GM23338 (cell line): ENCODE results near the gene DDB1. TPM values are rescaled to one million over a fixed set of nuclear protein-coding genes. Genes with fewer than 3 reads are reported as not detected.

Experiments
- ATAC-seq: fragments of 200-7000 bp; cut with Tn5 transposase; 3 replicates; pipeline ENCODE4 v1.9.1; 2020
- DNase-seq: peaks from one replicate; pipeline ENCODE4 v3.0.0-alpha.2; 2015; ENCODE audit warnings: low spot score
- H2AFZ ChIP-seq: fragments of 200-600 bp; sonication (generic); 2 replicates; pipeline ENCODE4 v1.8.0; 2016; ENCODE audit warnings: antibody characterized with exemption, mild to moderate bottlenecking, moderate library complexity
- H3F3A ChIP-seq: fragments of 200-600 bp; sonication (generic); replicated peaks from 2 replicates; pipeline ENCODE4 v1.8.0; 2017; ENCODE audit warnings: antibody characterized with exemption, mixed run types, low read depth
- H3K27ac ChIP-seq: fragments of 200-600 bp; sonication (generic); 2 replicates; pipeline ENCODE4 v1.6.1; 2016; ENCODE audit warnings: low read depth
- H3K27me3 ChIP-seq: fragments of 200-600 bp; sonication (generic); 2 replicates; pipeline ENCODE4 v1.8.0; 2016; ENCODE audit warnings: mild to moderate bottlenecking, mixed run types, moderate library complexity; ENCODE audit not compliant: insufficient read depth
- H3K36me3 ChIP-seq: fragments of 200-600 bp; sonication (generic); 2 replicates; pipeline ENCODE4 v1.8.0; 2016; ENCODE audit warnings: mild to moderate bottlenecking; ENCODE audit not compliant: insufficient read depth
- H3K4me1 ChIP-seq: fragments of 200-600 bp; sonication (generic); 2 replicates; pipeline ENCODE4 v1.8.0; 2016; ENCODE audit warnings: mild to moderate bottlenecking, moderate library complexity; ENCODE audit not compliant: insufficient read depth
- H3K4me2 ChIP-seq: fragments of 200-600 bp; sonication (generic); 2 replicates; pipeline ENCODE4 v1.7.1; 2017; ENCODE audit warnings: mixed run types
- H3K4me3 ChIP-seq: fragments of 200-600 bp; sonication (generic); 2 replicates; pipeline ENCODE4 v1.6.1; 2016; ENCODE audit warnings: mixed run types
- H3K79me2 ChIP-seq: fragments of 200-600 bp; sonication (generic); replicated peaks from 2 replicates; pipeline ENCODE4 v1.8.0; 2017; ENCODE audit warnings: mild to moderate bottlenecking; ENCODE audit not compliant: insufficient read depth
- H3K9me2 ChIP-seq: fragments of 200-600 bp; sonication (generic); 2 replicates; pipeline ENCODE4 v1.8.0; 2017; ENCODE audit not compliant: insufficient read depth
- H4K20me1 ChIP-seq: fragments of 200-600 bp; sonication (generic); replicated peaks from 2 replicates; pipeline ENCODE4 v1.8.0; 2017; ENCODE audit warnings: mild to moderate bottlenecking; ENCODE audit not compliant: insufficient read depth
- H3K27ac Mint-ChIP-seq: 2 replicates; pipeline ENCODE4 v1.8.0; 2020; ENCODE audit warnings: inconsistent platforms, mild to moderate bottlenecking, moderate library complexity, mixed read lengths
- H3K27me3 Mint-ChIP-seq: 3 replicates; pipeline ENCODE4 v1.8.0; 2022; ENCODE audit warnings: low read depth, mild to moderate bottlenecking, moderate library complexity, mixed read lengths, inconsistent platforms; ENCODE audit not compliant: insufficient read depth, poor library complexity
- H3K36me3 Mint-ChIP-seq: 3 replicates; pipeline ENCODE4 v1.8.0; 2021; ENCODE audit warnings: low read depth, mild to moderate bottlenecking, inconsistent platforms, moderate library complexity, mixed read lengths
- H3K4me1 Mint-ChIP-seq: 3 replicates; pipeline ENCODE4 v1.8.0; 2020; ENCODE audit warnings: mild to moderate bottlenecking, inconsistent platforms, mixed read lengths
- H3K4me3 Mint-ChIP-seq: 3 replicates; pipeline ENCODE4 v1.8.0; 2021; ENCODE audit warnings: moderate library complexity, mild to moderate bottlenecking, inconsistent platforms, mixed read lengths
- H3K9me3 Mint-ChIP-seq: 3 replicates; pipeline ENCODE4 v1.8.0; 2020; ENCODE audit warnings: moderate library complexity, mild to moderate bottlenecking, inconsistent platforms, mixed read lengths
- EZH2 ChIP-seq: fragments of 200-600 bp; sonication (generic); IDR thresholded peaks from one replicate; pipeline ENCODE4 v1.8.0; 2017; ENCODE audit warnings: antibody characterized with exemption, mild to moderate bottlenecking, low read depth; ENCODE audit not compliant: unreplicated experiment
- JUNB ChIP-seq: IDR thresholded peaks from one replicate; pipeline ENCODE4 v1.6.1; 2016; ENCODE audit warnings: antibody characterized with exemption; ENCODE audit not compliant: unreplicated experiment
- STAT1 ChIP-seq: IDR thresholded peaks from one replicate; pipeline ENCODE4 v1.6.1; 2016; ENCODE audit warnings: antibody characterized with exemption; ENCODE audit not compliant: unreplicated experiment
- ZNF114 ChIP-seq: fragments of 250-450 bp; sonication (Bioruptor Pico); IDR thresholded peaks from 2 replicates; pipeline ENCODE4 v1.5.0; 2020; ENCODE audit warnings: mild to moderate bottlenecking, moderate library complexity
- ZNF331 ChIP-seq: fragments of 250-450 bp; sonication (Bioruptor Pico); IDR thresholded peaks from 2 replicates; pipeline ENCODE4 v1.5.0; 2020; ENCODE audit warnings: low read depth, mild to moderate bottlenecking, moderate library complexity
- polyA plus RNA-seq: library from polyadenylated mRNA; unstranded; fragments of >200 nt; fragmentation: Nextera tagmentation; extraction: Ambion mirVana; gene quantifications from 2 replicates; pipeline ENCODE4 v1.2.1, GENCODE V29; 2016
- total RNA-seq: library from RNA; depleted of rRNA; stranded (reverse); fragments of >200 nt; shearing (Covaris generic); gene quantifications from 2 replicates; pipeline ENCODE4 v1.2.3, GENCODE V29; 2014
- TF ChIP-seq, protein P1 (sequence below), 2 experiments: fragments of 200-600 bp in 1 of 2; sonication (generic) in 1 of 2; conservative IDR thresholded peaks; 2 replicates each; pipeline versions ENCODE4 v1.5.1 to v1.6.1; 2016 to 2017; ENCODE audit warnings: antibody characterized with exemption in 2 of 2, low read depth in 2 of 2, mild to moderate bottlenecking in 2 of 2, moderate library complexity in 1 of 2
- TF ChIP-seq, protein P2 (sequence below): IDR thresholded peaks from 2 replicates; pipeline ENCODE4 v1.6.1; 2016; ENCODE audit warnings: antibody characterized with exemption
- TF ChIP-seq, protein P3 (sequence below): fragments of 250-450 bp; sonication (Bioruptor Pico); IDR thresholded peaks from 2 replicates; pipeline ENCODE4 v1.5.0; 2020; ENCODE audit warnings: mild to moderate bottlenecking, moderate library complexity
- TF ChIP-seq, protein P4 (sequence below): IDR thresholded peaks from one replicate; pipeline ENCODE4 v1.6.1; 2018; ENCODE audit warnings: antibody characterized with exemption; ENCODE audit not compliant: unreplicated experiment

The DDB1 gene
- total and polyA plus RNA-seq, 2 experiments from 2014 or later, result 102 to 282 TPM

DNA sequence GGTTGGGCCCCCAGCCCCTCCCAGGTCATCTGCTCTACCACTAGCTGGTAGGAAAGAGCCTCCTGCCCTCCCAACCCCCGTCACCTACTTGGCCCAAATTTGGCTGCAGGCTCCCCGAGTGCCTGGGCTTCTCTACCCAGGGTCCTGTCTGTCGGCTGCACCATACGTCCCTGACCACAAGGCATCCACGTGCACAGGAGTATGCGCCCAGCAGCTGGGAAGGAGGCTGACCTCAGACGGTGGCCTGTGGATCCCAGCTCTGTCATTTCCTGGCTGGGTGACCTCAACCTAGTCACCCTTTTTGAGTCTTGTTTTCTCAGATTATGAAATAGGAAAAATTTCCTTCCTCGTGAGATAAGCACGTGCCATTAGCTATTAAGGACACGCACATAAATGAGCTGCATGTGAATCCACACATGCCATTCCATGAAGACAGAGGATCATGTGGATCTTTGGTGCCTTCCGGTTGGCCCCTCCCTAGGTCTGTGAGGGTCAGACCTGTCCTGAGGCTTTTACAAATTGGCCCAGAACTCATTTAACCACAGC lies 15.1 kb upstream of the DDB1 start:
- H3K27ac Mint-ChIP-seq, result no peak overlapping the region
- ATAC-seq (peak; percentile 56), DNase-seq (peak; percentile 17)
- no peak overlapping the region for H3K4me3 Mint-ChIP-seq
- no peak overlapping the region for H3K4me2 ChIP-seq
- peaks cover 12% of the 10 kb centered on the region for H3K27me3 Mint-ChIP-seq
- H3K36me3 Mint-ChIP-seq, result peaks cover 16% of the 10 kb centered on the region
- H3K79me2 ChIP-seq, result no peaks in the 10 kb centered on the region
- H3K4me1 Mint-ChIP-seq, result peaks cover 2% of the 10 kb centered on the region; the same call in 2 of the 3 replicates
- H3K4me1 ChIP-seq, result no peaks in the 10 kb centered on the region
- no peak overlapping the region for H3K27ac ChIP-seq
- H4K20me1 ChIP-seq, result no peaks in the 10 kb centered on the region
- no peaks in the 10 kb centered on the region for H3K9me3 Mint-ChIP-seq
- no peaks in the 10 kb centered on the region for H3K27me3 ChIP-seq
- no peaks in the 10 kb centered on the region for H3K9me2 ChIP-seq
- TF ChIP-seq STAT1 (no peak), ZNF331 (CRISPR knock-in tag) (no peak), ZNF114 (no peak), JUNB (no peak), EZH2 (no peak)
- TF ChIP-seq, protein P1, sequence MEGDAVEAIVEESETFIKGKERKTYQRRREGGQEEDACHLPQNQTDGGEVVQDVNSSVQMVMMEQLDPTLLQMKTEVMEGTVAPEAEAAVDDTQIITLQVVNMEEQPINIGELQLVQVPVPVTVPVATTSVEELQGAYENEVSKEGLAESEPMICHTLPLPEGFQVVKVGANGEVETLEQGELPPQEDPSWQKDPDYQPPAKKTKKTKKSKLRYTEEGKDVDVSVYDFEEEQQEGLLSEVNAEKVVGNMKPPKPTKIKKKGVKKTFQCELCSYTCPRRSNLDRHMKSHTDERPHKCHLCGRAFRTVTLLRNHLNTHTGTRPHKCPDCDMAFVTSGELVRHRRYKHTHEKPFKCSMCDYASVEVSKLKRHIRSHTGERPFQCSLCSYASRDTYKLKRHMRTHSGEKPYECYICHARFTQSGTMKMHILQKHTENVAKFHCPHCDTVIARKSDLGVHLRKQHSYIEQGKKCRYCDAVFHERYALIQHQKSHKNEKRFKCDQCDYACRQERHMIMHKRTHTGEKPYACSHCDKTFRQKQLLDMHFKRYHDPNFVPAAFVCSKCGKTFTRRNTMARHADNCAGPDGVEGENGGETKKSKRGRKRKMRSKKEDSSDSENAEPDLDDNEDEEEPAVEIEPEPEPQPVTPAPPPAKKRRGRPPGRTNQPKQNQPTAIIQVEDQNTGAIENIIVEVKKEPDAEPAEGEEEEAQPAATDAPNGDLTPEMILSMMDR (conservative IDR thresholded peaks at IDR 0.05; ENCODE audit: low read depth in 2 of 2), result no peak
- TF ChIP-seq, protein P2, sequence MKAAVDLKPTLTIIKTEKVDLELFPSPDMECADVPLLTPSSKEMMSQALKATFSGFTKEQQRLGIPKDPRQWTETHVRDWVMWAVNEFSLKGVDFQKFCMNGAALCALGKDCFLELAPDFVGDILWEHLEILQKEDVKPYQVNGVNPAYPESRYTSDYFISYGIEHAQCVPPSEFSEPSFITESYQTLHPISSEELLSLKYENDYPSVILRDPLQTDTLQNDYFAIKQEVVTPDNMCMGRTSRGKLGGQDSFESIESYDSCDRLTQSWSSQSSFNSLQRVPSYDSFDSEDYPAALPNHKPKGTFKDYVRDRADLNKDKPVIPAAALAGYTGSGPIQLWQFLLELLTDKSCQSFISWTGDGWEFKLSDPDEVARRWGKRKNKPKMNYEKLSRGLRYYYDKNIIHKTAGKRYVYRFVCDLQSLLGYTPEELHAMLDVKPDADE, result no peak
- TF ChIP-seq, protein P3, sequence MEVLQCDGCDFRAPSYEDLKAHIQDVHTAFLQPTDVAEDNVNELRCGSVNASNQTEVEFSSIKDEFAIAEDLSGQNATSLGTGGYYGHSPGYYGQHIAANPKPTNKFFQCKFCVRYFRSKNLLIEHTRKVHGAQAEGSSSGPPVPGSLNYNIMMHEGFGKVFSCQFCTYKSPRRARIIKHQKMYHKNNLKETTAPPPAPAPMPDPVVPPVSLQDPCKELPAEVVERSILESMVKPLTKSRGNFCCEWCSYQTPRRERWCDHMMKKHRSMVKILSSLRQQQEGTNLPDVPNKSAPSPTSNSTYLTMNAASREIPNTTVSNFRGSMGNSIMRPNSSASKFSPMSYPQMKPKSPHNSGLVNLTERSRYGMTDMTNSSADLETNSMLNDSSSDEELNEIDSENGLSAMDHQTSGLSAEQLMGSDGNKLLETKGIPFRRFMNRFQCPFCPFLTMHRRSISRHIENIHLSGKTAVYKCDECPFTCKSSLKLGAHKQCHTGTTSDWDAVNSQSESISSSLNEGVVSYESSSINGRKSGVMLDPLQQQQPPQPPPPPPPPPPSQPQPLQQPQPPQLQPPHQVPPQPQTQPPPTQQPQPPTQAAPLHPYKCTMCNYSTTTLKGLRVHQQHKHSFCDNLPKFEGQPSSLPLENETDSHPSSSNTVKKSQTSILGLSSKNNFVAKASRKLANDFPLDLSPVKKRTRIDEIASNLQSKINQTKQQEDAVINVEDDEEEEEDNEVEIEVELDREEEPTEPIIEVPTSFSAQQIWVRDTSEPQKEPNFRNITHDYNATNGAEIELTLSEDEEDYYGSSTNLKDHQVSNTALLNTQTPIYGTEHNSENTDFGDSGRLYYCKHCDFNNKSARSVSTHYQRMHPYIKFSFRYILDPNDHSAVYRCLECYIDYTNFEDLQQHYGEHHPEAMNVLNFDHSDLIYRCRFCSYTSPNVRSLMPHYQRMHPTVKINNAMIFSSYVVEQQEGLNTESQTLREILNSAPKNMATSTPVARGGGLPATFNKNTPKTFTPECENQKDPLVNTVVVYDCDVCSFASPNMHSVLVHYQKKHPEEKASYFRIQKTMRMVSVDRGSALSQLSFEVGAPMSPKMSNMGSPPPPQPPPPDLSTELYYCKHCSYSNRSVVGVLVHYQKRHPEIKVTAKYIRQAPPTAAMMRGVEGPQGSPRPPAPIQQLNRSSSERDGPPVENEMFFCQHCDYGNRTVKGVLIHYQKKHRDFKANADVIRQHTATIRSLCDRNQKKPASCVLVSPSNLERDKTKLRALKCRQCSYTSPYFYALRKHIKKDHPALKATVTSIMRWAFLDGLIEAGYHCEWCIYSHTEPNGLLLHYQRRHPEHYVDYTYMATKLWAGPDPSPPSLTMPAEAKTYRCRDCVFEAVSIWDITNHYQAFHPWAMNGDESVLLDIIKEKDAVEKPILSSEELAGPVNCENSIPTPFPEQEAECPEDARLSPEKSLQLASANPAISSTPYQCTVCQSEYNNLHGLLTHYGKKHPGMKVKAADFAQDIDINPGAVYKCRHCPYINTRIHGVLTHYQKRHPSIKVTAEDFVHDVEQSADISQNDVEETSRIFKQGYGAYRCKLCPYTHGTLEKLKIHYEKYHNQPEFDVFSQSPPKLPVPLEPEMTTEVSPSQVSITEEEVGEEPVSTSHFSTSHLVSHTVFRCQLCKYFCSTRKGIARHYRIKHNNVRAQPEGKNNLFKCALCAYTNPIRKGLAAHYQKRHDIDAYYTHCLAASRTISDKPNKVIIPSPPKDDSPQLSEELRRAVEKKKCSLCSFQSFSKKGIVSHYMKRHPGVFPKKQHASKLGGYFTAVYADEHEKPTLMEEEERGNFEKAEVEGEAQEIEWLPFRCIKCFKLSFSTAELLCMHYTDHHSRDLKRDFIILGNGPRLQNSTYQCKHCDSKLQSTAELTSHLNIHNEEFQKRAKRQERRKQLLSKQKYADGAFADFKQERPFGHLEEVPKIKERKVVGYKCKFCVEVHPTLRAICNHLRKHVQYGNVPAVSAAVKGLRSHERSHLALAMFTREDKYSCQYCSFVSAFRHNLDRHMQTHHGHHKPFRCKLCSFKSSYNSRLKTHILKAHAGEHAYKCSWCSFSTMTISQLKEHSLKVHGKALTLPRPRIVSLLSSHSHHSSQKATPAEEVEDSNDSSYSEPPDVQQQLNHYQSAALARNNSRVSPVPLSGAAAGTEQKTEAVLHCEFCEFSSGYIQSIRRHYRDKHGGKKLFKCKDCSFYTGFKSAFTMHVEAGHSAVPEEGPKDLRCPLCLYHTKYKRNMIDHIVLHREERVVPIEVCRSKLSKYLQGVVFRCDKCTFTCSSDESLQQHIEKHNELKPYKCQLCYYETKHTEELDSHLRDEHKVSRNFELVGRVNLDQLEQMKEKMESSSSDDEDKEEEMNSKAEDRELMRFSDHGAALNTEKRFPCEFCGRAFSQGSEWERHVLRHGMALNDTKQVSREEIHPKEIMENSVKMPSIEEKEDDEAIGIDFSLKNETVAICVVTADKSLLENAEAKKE, result no peak
- TF ChIP-seq, protein P4, sequence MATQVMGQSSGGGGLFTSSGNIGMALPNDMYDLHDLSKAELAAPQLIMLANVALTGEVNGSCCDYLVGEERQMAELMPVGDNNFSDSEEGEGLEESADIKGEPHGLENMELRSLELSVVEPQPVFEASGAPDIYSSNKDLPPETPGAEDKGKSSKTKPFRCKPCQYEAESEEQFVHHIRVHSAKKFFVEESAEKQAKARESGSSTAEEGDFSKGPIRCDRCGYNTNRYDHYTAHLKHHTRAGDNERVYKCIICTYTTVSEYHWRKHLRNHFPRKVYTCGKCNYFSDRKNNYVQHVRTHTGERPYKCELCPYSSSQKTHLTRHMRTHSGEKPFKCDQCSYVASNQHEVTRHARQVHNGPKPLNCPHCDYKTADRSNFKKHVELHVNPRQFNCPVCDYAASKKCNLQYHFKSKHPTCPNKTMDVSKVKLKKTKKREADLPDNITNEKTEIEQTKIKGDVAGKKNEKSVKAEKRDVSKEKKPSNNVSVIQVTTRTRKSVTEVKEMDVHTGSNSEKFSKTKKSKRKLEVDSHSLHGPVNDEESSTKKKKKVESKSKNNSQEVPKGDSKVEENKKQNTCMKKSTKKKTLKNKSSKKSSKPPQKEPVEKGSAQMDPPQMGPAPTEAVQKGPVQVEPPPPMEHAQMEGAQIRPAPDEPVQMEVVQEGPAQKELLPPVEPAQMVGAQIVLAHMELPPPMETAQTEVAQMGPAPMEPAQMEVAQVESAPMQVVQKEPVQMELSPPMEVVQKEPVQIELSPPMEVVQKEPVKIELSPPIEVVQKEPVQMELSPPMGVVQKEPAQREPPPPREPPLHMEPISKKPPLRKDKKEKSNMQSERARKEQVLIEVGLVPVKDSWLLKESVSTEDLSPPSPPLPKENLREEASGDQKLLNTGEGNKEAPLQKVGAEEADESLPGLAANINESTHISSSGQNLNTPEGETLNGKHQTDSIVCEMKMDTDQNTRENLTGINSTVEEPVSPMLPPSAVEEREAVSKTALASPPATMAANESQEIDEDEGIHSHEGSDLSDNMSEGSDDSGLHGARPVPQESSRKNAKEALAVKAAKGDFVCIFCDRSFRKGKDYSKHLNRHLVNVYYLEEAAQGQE, result no peak
- H3F3A ChIP-seq, result no peaks in the 10 kb centered on the region
- H3K4me3 ChIP-seq, result no peak overlapping the region
- H3K36me3 ChIP-seq, result no peaks in the 10 kb centered on the region
- no peak overlapping the region for H2AFZ ChIP-seq
